ENCODE data around the gene ZNF232. TPM values are rescaled to one million over a fixed set of nuclear protein-coding genes. Genes with fewer than 3 reads are reported as not detected.

ZNF232 gene
- total and polyA plus RNA-seq, 2 of the 13 experiments (the other 11 are each of a cell fraction or from before 2014, with no cell fraction given): 7.8 to 28.7 TPM

- TF ChIP-seq THAP9 (CRISPR knock-in tag; IDR thresholded peaks at IDR 0.05; ENCODE audit: borderline replicate concordance) (peak; percentile 75), ZNF260 (CRISPR knock-in tag; IDR thresholded peaks at IDR 0.05; ENCODE audit: borderline replicate concordance, low read depth) (no peak), PAF1 (CRISPR knock-in tag; IDR thresholded peaks at IDR 0.05) (no peak), NFKBIZ (CRISPR knock-in tag; IDR thresholded peaks at IDR 0.05) (0 out of 2 replicates have a peak, but pooled peaks have one; percentile 23), ZNF710 (CRISPR knock-in tag; IDR thresholded peaks at IDR 0.05; ENCODE audit: borderline replicate concordance) (no peak), BCLAF1 (IDR thresholded peaks at IDR 0.05) (no peak), CBFB (CRISPR knock-in tag; IDR thresholded peaks at IDR 0.05) (0 out of 2 replicates have a peak, but pooled peaks have one; percentile 57), ZNF431 (CRISPR knock-in tag; IDR thresholded peaks at IDR 0.05; ENCODE audit: borderline replicate concordance, low read depth) (no peak; the same call in 1 of the 2 replicates), TAF1 (CRISPR knock-in tag; IDR thresholded peaks at IDR 0.05) (peak; percentile 89), ZNF225 (CRISPR knock-in tag; IDR thresholded peaks at IDR 0.05) (peak; percentile 79; the same call in 1 of the 2 replicates), PRDM10 (CRISPR knock-in tag; IDR thresholded peaks at IDR 0.05; ENCODE audit: low read depth) (peak; percentile 76; the same call in 1 of the 2 replicates), TERF1 (CRISPR knock-in tag; IDR thresholded peaks at IDR 0.05) (0 out of 2 replicates have a peak, but pooled peaks have one; percentile 32), MAZ (IDR thresholded peaks at IDR 0.05; ENCODE audit: borderline replicate concordance, low read depth, low read length) (0 out of 2 replicates have a peak, but pooled peaks have one; percentile 29), MAZ (CRISPR knock-in tag; IDR thresholded peaks at IDR 0.05; ENCODE audit: low read depth) (peak; percentile 93)
These were observed at the start of gene ZNF232 (continued) for GRCh38 chr17:5111402-5112204.
